HG02610 (cell line): ENCODE measurements around the gene PSME1.

Source experiments
- ATAC-seq: cut with Tn5 transposase; IDR thresholded peaks from one replicate; pipeline ENCODE4 v1.9.1; 2021; ENCODE audit warnings: mild to moderate bottlenecking, moderate library complexity; ENCODE audit not compliant: unreplicated experiment

The PSME1 gene

GRCh38 chr14:24167469-24168114 is 31.6 kb downstream of the PSME1 start:
- ATAC-seq: no peak

GRCh38 chr14:24171422-24172260 is 35.6 kb downstream of the PSME1 start, which contains the start of gene REC8:
Gene REC8 (plus strand): TSS chr14:24172080. CDS start chr14:24172553, 473 bp downstream.
- ATAC-seq: peak; percentile 60

GRCh38 chr14:24172261-24172860 is 36.4 kb downstream of the PSME1 start:
- no peak for ATAC-seq

- no peak for ATAC-seq
These were observed 36.9 kb downstream of the PSME1 start for GRCh38 chr14:24172871-24173281.

- ATAC-seq: no peak
These were observed 40.6 kb downstream of the PSME1 start for GRCh38 chr14:24176599-24176998.

- ATAC-seq: no peak
These were observed 41.2 kb downstream of the PSME1 start for GRCh38 chr14:24177041-24177825.

- no peak for ATAC-seq
These were observed 41.9 kb downstream of the PSME1 start for GRCh38 chr14:24177891-24178290.

GRCh38 chr14:24178399-24179178 is 42.6 kb downstream of the PSME1 start:
- no peak for ATAC-seq

GRCh38 chr14:24179294-24179960 is 43.4 kb downstream of the PSME1 start:
- no peak for ATAC-seq

- no peak for ATAC-seq
These were observed 44.2 kb downstream of the PSME1 start for GRCh38 chr14:24179961-24180796.

GRCh38 chr14:24181371-24182077 is 45.5 kb downstream of the PSME1 start:
- ATAC-seq: no peak

GRCh38 chr14:24182110-24182882 is 46.3 kb downstream of the PSME1 start:
- ATAC-seq: no peak

- ATAC-seq: no peak
These were observed 47.1 kb downstream of the PSME1 start for GRCh38 chr14:24183014-24183481.

GRCh38 chr14:24184104-24184970 is 48.3 kb downstream of the PSME1 start:
- ATAC-seq: no peak

GRCh38 chr14:24185026-24185425 is 49.0 kb downstream of the PSME1 start:
- ATAC-seq: no peak

GRCh38 chr14:24185741-24186140 is 49.7 kb downstream of the PSME1 start:
- no peak for ATAC-seq
